NCI-H1092 (cell line): ENCODE data around the gene TAS1R1.
"Not testable (repeated sequence)": the region's sequence is repeated elsewhere in the genome, so short reads cannot be mapped to it uniquely, and the experiment has no call there.

Source experiments
- DNase-seq: peaks from one replicate; lab custom pipeline; 2025; lab: John Stamatoyannopoulos, UW

TAS1R1 gene

GRCh38 chr1:6521536-6521935 lies 33.6 kb upstream of the TAS1R1 start:
- no peak for DNase-seq

- DNase-seq = peak; percentile 76
Measured at GRCh38 chr1:6523566-6523965, 31.5 kb upstream of the TAS1R1 start.

GRCh38 chr1:6526316-6526715 lies 28.8 kb upstream of the TAS1R1 start:
- DNase-seq = no peak

GRCh38 chr1:6528492-6528891 lies 26.6 kb upstream of the TAS1R1 start:
- no peak for DNase-seq

- DNase-seq = no peak
Measured at GRCh38 chr1:6530504-6531160, 24.5 kb upstream of the TAS1R1 start.

- DNase-seq = no peak
Measured at GRCh38 chr1:6531996-6532395, 23.1 kb upstream of the TAS1R1 start.

- no peak for DNase-seq
Measured at GRCh38 chr1:6534248-6534822, 20.8 kb upstream of the TAS1R1 start.

GRCh38 chr1:6535214-6535613 lies 19.9 kb upstream of the TAS1R1 start:
- no peak for DNase-seq

GRCh38 chr1:6536291-6536690 lies 18.8 kb upstream of the TAS1R1 start:
- DNase-seq = no peak

GRCh38 chr1:6538956-6539355 lies 16.2 kb upstream of the TAS1R1 start:
- DNase-seq = no peak

GRCh38 chr1:6544831-6545230 lies 10.3 kb upstream of the TAS1R1 start:
- no peak for DNase-seq

GRCh38 chr1:6545276-6546112 lies 9.6 kb upstream of the TAS1R1 start:
- DNase-seq = no peak

- no peak for DNase-seq
Measured at GRCh38 chr1:6546326-6546725, 8.8 kb upstream of the TAS1R1 start.

- DNase-seq = no peak
Measured at GRCh38 chr1:6547301-6547700, 7.8 kb upstream of the TAS1R1 start.

- DNase-seq = peak; percentile 99
Measured at GRCh38 chr1:6554031-6554906, 838 bp upstream of the TAS1R1 start, which contains the start of gene NOL9. Gene NOL9 (minus strand): TSS chr1:6554513. CDS start chr1:6554502, 11 bp downstream.

- DNase-seq = no peak
Measured at GRCh38 chr1:6557597-6557996, 2.5 kb downstream of the TAS1R1 start.

GRCh38 chr1:6559161-6559560 lies 4.1 kb downstream of the TAS1R1 start:
- DNase-seq = not testable (repeated sequence)

- no peak for DNase-seq
Measured at GRCh38 chr1:6560267-6560666, 5.2 kb downstream of the TAS1R1 start.

GRCh38 chr1:6569033-6569432 lies 13.9 kb downstream of the TAS1R1 start:
- DNase-seq = no peak

- no peak for DNase-seq
Measured at GRCh38 chr1:6570100-6570499, 15.0 kb downstream of the TAS1R1 start.

GRCh38 chr1:6570987-6571386 lies 15.9 kb downstream of the TAS1R1 start:
- no peak for DNase-seq
